ENCODE data around the gene LNX2.

LNX2 gene

GRCh38 chr13:27500806-27501534 lies 119.4 kb downstream of the LNX2 start:
- no peaks in the 10 kb centered on the region for H3K4me1 ChIP-seq
- H3K79me2 ChIP-seq: no peaks in the 10 kb centered on the region
- TF ChIP-seq, protein P1, sequence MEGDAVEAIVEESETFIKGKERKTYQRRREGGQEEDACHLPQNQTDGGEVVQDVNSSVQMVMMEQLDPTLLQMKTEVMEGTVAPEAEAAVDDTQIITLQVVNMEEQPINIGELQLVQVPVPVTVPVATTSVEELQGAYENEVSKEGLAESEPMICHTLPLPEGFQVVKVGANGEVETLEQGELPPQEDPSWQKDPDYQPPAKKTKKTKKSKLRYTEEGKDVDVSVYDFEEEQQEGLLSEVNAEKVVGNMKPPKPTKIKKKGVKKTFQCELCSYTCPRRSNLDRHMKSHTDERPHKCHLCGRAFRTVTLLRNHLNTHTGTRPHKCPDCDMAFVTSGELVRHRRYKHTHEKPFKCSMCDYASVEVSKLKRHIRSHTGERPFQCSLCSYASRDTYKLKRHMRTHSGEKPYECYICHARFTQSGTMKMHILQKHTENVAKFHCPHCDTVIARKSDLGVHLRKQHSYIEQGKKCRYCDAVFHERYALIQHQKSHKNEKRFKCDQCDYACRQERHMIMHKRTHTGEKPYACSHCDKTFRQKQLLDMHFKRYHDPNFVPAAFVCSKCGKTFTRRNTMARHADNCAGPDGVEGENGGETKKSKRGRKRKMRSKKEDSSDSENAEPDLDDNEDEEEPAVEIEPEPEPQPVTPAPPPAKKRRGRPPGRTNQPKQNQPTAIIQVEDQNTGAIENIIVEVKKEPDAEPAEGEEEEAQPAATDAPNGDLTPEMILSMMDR (IDR thresholded peaks at IDR 0.05): no peak
- no peaks in the 10 kb centered on the region for H3K36me3 ChIP-seq (ENCODE audit: control insufficient read depth, insufficient read depth, low read length)
- H3K9ac ChIP-seq: no peak overlapping the region
- H3K4me3 ChIP-seq (ENCODE audit: low read depth, low read length): no peak overlapping the region
- H2AFZ ChIP-seq: no peak overlapping the region
- no peaks in the 10 kb centered on the region for H3K9me3 ChIP-seq (ENCODE audit: control insufficient read depth, low read length)
- no peaks in the 10 kb centered on the region for H3K27me3 ChIP-seq (ENCODE audit: control insufficient read depth, insufficient read depth, low read length)
- no peak overlapping the region for H3K27ac ChIP-seq
- no peak overlapping the region for H3K4me2 ChIP-seq (ENCODE audit: low read length)

DNA sequence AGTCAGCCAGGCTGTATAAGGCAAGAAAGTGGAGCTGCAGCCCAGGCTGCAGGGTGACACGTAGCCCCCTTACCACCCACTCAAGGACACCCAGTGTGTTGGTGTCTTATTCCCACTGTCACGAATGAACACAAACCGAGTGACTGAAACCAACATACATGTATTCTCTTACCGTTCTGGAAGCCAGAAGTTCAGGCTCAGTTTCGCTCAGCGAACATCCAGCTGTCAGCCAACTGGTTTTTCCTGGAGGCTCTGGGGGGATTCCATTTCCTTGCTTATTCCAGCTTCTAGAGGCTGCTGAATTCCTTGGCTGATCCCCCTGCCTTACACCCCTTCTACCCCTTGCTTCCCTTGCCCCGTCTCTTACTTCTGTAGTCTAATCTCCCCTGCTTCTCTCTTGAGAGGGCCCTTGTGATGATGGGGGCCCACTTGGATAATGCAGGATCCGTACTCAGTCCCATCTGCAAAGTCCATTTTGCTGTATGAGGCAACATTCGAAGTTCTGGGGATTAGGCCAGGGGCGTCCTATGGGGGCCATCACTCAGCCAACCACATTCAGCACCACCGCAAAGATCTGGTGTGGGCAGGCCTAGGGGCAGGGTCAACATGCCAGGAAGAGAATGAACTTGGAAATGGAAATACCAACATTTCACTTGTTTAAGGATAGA lies 122.6 kb downstream of the LNX2 start:
- H3K9ac ChIP-seq: no peak overlapping the region
- no peaks in the 10 kb centered on the region for H3K27me3 ChIP-seq (ENCODE audit: control insufficient read depth, insufficient read depth, low read length)
- H3K4me3 ChIP-seq (ENCODE audit: low read depth, low read length): no peak overlapping the region
- TF ChIP-seq, protein P1 (IDR thresholded peaks at IDR 0.05): no peak
- no peak overlapping the region for H3K4me2 ChIP-seq (ENCODE audit: low read length)
- no peaks in the 10 kb centered on the region for H3K9me3 ChIP-seq (ENCODE audit: control insufficient read depth, low read length)
- no peaks in the 10 kb centered on the region for H3K36me3 ChIP-seq (ENCODE audit: control insufficient read depth, insufficient read depth, low read length)
- H2AFZ ChIP-seq: no peak overlapping the region
- H3K79me2 ChIP-seq: no peaks in the 10 kb centered on the region
- H3K27ac ChIP-seq: no peak overlapping the region
- H3K4me1 ChIP-seq: no peaks in the 10 kb centered on the region

GRCh38 chr13:27496536-27497273 lies 123.6 kb downstream of the LNX2 start:
- H3K9ac ChIP-seq: no peak overlapping the region
- no peaks in the 10 kb centered on the region for H3K4me1 ChIP-seq
- H3K27ac ChIP-seq: no peak overlapping the region
- TF ChIP-seq, protein P1 (IDR thresholded peaks at IDR 0.05): no peak
- no peak overlapping the region for H3K4me2 ChIP-seq (ENCODE audit: low read length)
- H3K4me3 ChIP-seq (ENCODE audit: low read depth, low read length): no peak overlapping the region
- no peak overlapping the region for H2AFZ ChIP-seq
- H3K27me3 ChIP-seq (ENCODE audit: control insufficient read depth, insufficient read depth, low read length): no peaks in the 10 kb centered on the region
- no peaks in the 10 kb centered on the region for H3K79me2 ChIP-seq
- H3K36me3 ChIP-seq (ENCODE audit: control insufficient read depth, insufficient read depth, low read length): no peaks in the 10 kb centered on the region
- H3K9me3 ChIP-seq (ENCODE audit: control insufficient read depth, low read length): no peaks in the 10 kb centered on the region

DNA sequence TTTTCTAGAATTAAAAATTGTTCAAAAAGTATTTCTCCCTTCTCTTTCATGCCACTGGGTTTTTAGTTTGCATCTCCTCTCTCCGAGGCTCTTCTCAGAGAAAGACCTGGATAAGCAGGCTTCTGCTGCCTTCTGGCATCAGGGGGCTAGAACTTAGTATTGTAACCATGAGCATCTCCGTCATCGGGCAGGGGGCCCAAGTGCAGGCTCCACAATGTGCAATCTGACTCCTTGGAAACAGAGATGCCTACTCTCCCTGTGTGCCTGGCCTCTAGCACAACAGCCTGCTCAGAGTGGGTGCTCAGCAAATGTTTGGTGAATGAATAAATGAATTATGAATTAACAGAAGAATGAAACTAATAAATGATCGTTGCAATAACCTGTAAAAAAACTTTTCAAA lies 124.3 kb downstream of the LNX2 start:
- no peak overlapping the region for H2AFZ ChIP-seq
- no peak overlapping the region for H3K4me2 ChIP-seq (ENCODE audit: low read length)
- no peaks in the 10 kb centered on the region for H3K36me3 ChIP-seq (ENCODE audit: control insufficient read depth, insufficient read depth, low read length)
- no peaks in the 10 kb centered on the region for H3K79me2 ChIP-seq
- H3K9me3 ChIP-seq (ENCODE audit: control insufficient read depth, low read length): no peaks in the 10 kb centered on the region
- TF ChIP-seq, protein P1 (IDR thresholded peaks at IDR 0.05): no peak
- no peaks in the 10 kb centered on the region for H3K4me1 ChIP-seq
- no peak overlapping the region for H3K27ac ChIP-seq
- no peak overlapping the region for H3K9ac ChIP-seq
- H3K27me3 ChIP-seq (ENCODE audit: control insufficient read depth, insufficient read depth, low read length): no peaks in the 10 kb centered on the region
- H3K4me3 ChIP-seq (ENCODE audit: low read depth, low read length): no peak overlapping the region
